Nephron (organoid): ENCODE measurements around the gene BABAM2.

Experiments used
- H3K27ac Mint-ChIP-seq, 3 experiments: 2 replicates each; pipeline ENCODE4 v1.8.0; 2020; ENCODE audit warnings: mixed read lengths in 3 of 3, mild to moderate bottlenecking in 2 of 3, moderate library complexity in 1 of 3
- H3K27me3 Mint-ChIP-seq: 2 replicates; pipeline ENCODE4 v1.8.0; 2021; ENCODE audit warnings: low read depth, mild to moderate bottlenecking, moderate library complexity, mixed read lengths
- H3K36me3 Mint-ChIP-seq: 2 replicates; pipeline ENCODE4 v1.8.0; 2020; ENCODE audit warnings: low read depth, mixed read lengths
- H3K4me1 Mint-ChIP-seq: 2 replicates; pipeline ENCODE4 v1.8.0; 2020; ENCODE audit warnings: mixed read lengths
- H3K4me3 Mint-ChIP-seq, 3 experiments: 2 replicates each; pipeline ENCODE4 v1.8.0; 2020; ENCODE audit warnings: mild to moderate bottlenecking in 3 of 3, mixed read lengths in 3 of 3, moderate library complexity in 2 of 3
- H3K9me3 Mint-ChIP-seq: 2 replicates; pipeline ENCODE4 v1.8.0; 2020; ENCODE audit warnings: mixed read lengths
- CTCF ChIP-seq, 3 experiments: fragments of 200-600 bp; sonication (generic); IDR thresholded peaks; one replicate each; pipeline ENCODE4 v1.5.0; 2021; ENCODE audit warnings: antibody characterized with exemption in 3 of 3; ENCODE audit not compliant: unreplicated experiment in 3 of 3

Gene BABAM2

GRCh38 chr2:28296243-28296642, 405.7 kb downstream of the BABAM2 start:
- peaks cover 11% of the 10 kb centered on the region for H3K36me3 Mint-ChIP-seq
- H3K4me3 Mint-ChIP-seq = no peak overlapping the region
- no peaks in the 10 kb centered on the region for H3K27me3 Mint-ChIP-seq
- H3K9me3 Mint-ChIP-seq = no peaks in the 10 kb centered on the region
- H3K4me1 Mint-ChIP-seq = peaks cover 25% of the 10 kb centered on the region
- no peak overlapping the region for H3K27ac Mint-ChIP-seq
- TF ChIP-seq CTCF (IDR thresholded peaks at IDR 0.05; ENCODE audit: unreplicated experiment in 3 of 3) = no peak

GRCh38 chr2:28296904-28297303, 406.4 kb downstream of the BABAM2 start:
- H3K9me3 Mint-ChIP-seq = no peaks in the 10 kb centered on the region
- no peak overlapping the region for H3K4me3 Mint-ChIP-seq
- no peak for TF ChIP-seq CTCF (IDR thresholded peaks at IDR 0.05; ENCODE audit: unreplicated experiment in 3 of 3)
- H3K27me3 Mint-ChIP-seq = no peaks in the 10 kb centered on the region
- peaks cover 31% of the 10 kb centered on the region for H3K4me1 Mint-ChIP-seq
- H3K36me3 Mint-ChIP-seq = peaks cover 16% of the 10 kb centered on the region
- H3K27ac Mint-ChIP-seq = peak overlapping the region in 1 of 3 experiments; percentile 28

GRCh38 chr2:28297531-28297930, 407.0 kb downstream of the BABAM2 start:
- no peak overlapping the region for H3K27ac Mint-ChIP-seq
- TF ChIP-seq CTCF (IDR thresholded peaks at IDR 0.05; ENCODE audit: unreplicated experiment in 3 of 3) = no peak
- H3K36me3 Mint-ChIP-seq = peaks cover 18% of the 10 kb centered on the region
- H3K4me3 Mint-ChIP-seq = no peak overlapping the region
- H3K9me3 Mint-ChIP-seq = no peaks in the 10 kb centered on the region
- no peaks in the 10 kb centered on the region for H3K27me3 Mint-ChIP-seq
- peaks cover 31% of the 10 kb centered on the region for H3K4me1 Mint-ChIP-seq

GRCh38 chr2:28298406-28298805, 407.9 kb downstream of the BABAM2 start:
- H3K4me3 Mint-ChIP-seq = no peak overlapping the region

GRCh38 chr2:28300485-28301341, 410.2 kb downstream of the BABAM2 start:
- Mint-ChIP-seq H3K27ac (peak overlapping the region; percentile 95 to 99 (median 98)), H3K27me3 (no peaks in the 10 kb centered on the region)
- no peak for TF ChIP-seq CTCF (IDR thresholded peaks at IDR 0.05; ENCODE audit: unreplicated experiment in 3 of 3)

More at GRCh38 chr2:28298406-28298805, 407.9 kb downstream of the BABAM2 start:
- no peak for TF ChIP-seq CTCF (IDR thresholded peaks at IDR 0.05; ENCODE audit: unreplicated experiment in 3 of 3)
- Mint-ChIP-seq H3K27ac (no peak overlapping the region), H3K36me3 (peaks cover 26% of the 10 kb centered on the region), H3K27me3 (no peaks in the 10 kb centered on the region), H3K9me3 (no peaks in the 10 kb centered on the region), H3K4me1 (peaks cover 26% of the 10 kb centered on the region)

GRCh38 chr2:28305202-28305601, 414.7 kb downstream of the BABAM2 start:
- Mint-ChIP-seq H3K4me1 (peaks cover 15% of the 10 kb centered on the region), H3K4me3 (no peak overlapping the region), H3K9me3 (peaks cover 11% of the 10 kb centered on the region), H3K36me3 (peaks cover 53% of the 10 kb centered on the region), H3K27ac (no peak overlapping the region), H3K27me3 (no peaks in the 10 kb centered on the region)
- no peak for TF ChIP-seq CTCF (IDR thresholded peaks at IDR 0.05; ENCODE audit: unreplicated experiment in 3 of 3)

More at GRCh38 chr2:28300485-28301341, 410.2 kb downstream of the BABAM2 start:
- peak overlapping the region in 2 of 3 experiments; percentile 60 to 64 for H3K4me3 Mint-ChIP-seq
- peaks cover 39% of the 10 kb centered on the region for H3K36me3 Mint-ChIP-seq
- peaks cover 6% of the 10 kb centered on the region for H3K9me3 Mint-ChIP-seq
- peaks cover 26% of the 10 kb centered on the region for H3K4me1 Mint-ChIP-seq
